PC-3 (cell line): Measurements from ENCODE around the gene RABGAP1L.

Experiments used
- CTCF ChIP-seq: fragments of 300-600 bp; sonication (generic); conservative IDR thresholded peaks from 2 replicates; pipeline ENCODE4 v1.5.1; 2017; ENCODE audit warnings: antibody characterized with exemption, low read depth, mild to moderate bottlenecking, low read length
- EZH2 ChIP-seq: fragments of 300-600 bp; sonication (generic); IDR thresholded peaks from one replicate; pipeline ENCODE4 v1.6.1; 2017; ENCODE audit warnings: antibody characterized with exemption, mild to moderate bottlenecking, low read length; ENCODE audit not compliant: unreplicated experiment

- TF ChIP-seq CTCF (no peak), EZH2 (no peak)
Observed at GRCh38 chr1:174829990-174830389, 670.7 kb downstream of the RABGAP1L start.
